ENCODE results near the gene NLRC5.

The NLRC5 gene

GRCh38 chr16:57036315-57036714 lies 47.0 kb downstream of the NLRC5 start:
- no peak for DNase-seq (ENCODE audit: low spot score)
- no peak for TF ChIP-seq CTCF (IDR thresholded peaks at IDR 0.05; ENCODE audit: extremely low read depth, missing control alignments)

GRCh38 chr16:57036945-57037344 lies 47.6 kb downstream of the NLRC5 start:
- no peak for DNase-seq (ENCODE audit: low spot score)
- TF ChIP-seq CTCF (IDR thresholded peaks at IDR 0.05; ENCODE audit: extremely low read depth, missing control alignments) = no peak

GRCh38 chr16:57038166-57038565 lies 48.8 kb downstream of the NLRC5 start:
- DNase-seq (ENCODE audit: low spot score) = no peak
- no peak for TF ChIP-seq CTCF (IDR thresholded peaks at IDR 0.05; ENCODE audit: extremely low read depth, missing control alignments)

GRCh38 chr16:57039148-57039812 lies 49.9 kb downstream of the NLRC5 start:
- TF ChIP-seq CTCF (IDR thresholded peaks at IDR 0.05; ENCODE audit: extremely low read depth, missing control alignments) = no peak
- DNase-seq (ENCODE audit: low spot score) = peak; percentile 43

GRCh38 chr16:57041182-57042156 lies 52.1 kb downstream of the NLRC5 start:
- DNase-seq (ENCODE audit: low spot score) = peak; percentile 48
- no peak for TF ChIP-seq CTCF (IDR thresholded peaks at IDR 0.05; ENCODE audit: extremely low read depth, missing control alignments)

- peak; percentile 81 for DNase-seq (ENCODE audit: low spot score)
- TF ChIP-seq CTCF (IDR thresholded peaks at IDR 0.05; ENCODE audit: extremely low read depth, missing control alignments) = no peak
Measured at GRCh38 chr16:57042157-57043111, 53.1 kb downstream of the NLRC5 start.

Measured in GM20000 (cell line).